Fibroblast of upper back skin (primary cell): ENCODE measurements around the gene WWOX.
"Not testable (repeated sequence)": the region's sequence is repeated elsewhere in the genome, so short reads cannot be mapped to it uniquely, and the experiment has no call there.

Source experiments
- DNase-seq: peaks from one replicate; pipeline ENCODE4 v3.0.0-alpha.2; 2013

The WWOX gene

GRCh38 chr16:78506367-78507193, 407.1 kb downstream of the WWOX start:
- DNase-seq = no peak

- DNase-seq = no peak
These were observed 408.1 kb downstream of the WWOX start for GRCh38 chr16:78507576-78507975.

- no peak for DNase-seq
These were observed 410.5 kb downstream of the WWOX start for GRCh38 chr16:78509965-78510364.

GRCh38 chr16:78510496-78510895, 411.0 kb downstream of the WWOX start:
- no peak for DNase-seq

GRCh38 chr16:78513838-78514237, 414.4 kb downstream of the WWOX start:
- no peak for DNase-seq

- DNase-seq = not testable (repeated sequence)
These were observed 415.4 kb downstream of the WWOX start for GRCh38 chr16:78514888-78515287.

- no peak for DNase-seq
These were observed 416.0 kb downstream of the WWOX start for GRCh38 chr16:78515421-78515820.

GRCh38 chr16:78516006-78516736, 416.7 kb downstream of the WWOX start:
- no peak for DNase-seq

GRCh38 chr16:78519896-78520295, 420.4 kb downstream of the WWOX start:
- DNase-seq = no peak

- DNase-seq = no peak
These were observed 421.0 kb downstream of the WWOX start for GRCh38 chr16:78520470-78520869.

GRCh38 chr16:78522327-78522726, 422.9 kb downstream of the WWOX start:
- DNase-seq = no peak

- DNase-seq = no peak
These were observed 423.9 kb downstream of the WWOX start for GRCh38 chr16:78523212-78523985.

- DNase-seq = no peak
These were observed 424.7 kb downstream of the WWOX start for GRCh38 chr16:78524066-78524595.

- DNase-seq = no peak
These were observed 428.8 kb downstream of the WWOX start for GRCh38 chr16:78528265-78528664.

GRCh38 chr16:78529881-78530280, 430.4 kb downstream of the WWOX start:
- no peak for DNase-seq

- DNase-seq = no peak
These were observed 430.8 kb downstream of the WWOX start for GRCh38 chr16:78530283-78530682.

GRCh38 chr16:78535098-78535497, 435.6 kb downstream of the WWOX start:
- no peak for DNase-seq

- no peak for DNase-seq
These were observed 438.1 kb downstream of the WWOX start for GRCh38 chr16:78537511-78537910.

GRCh38 chr16:78538292-78538691, 438.8 kb downstream of the WWOX start:
- DNase-seq = no peak

- DNase-seq = no peak
These were observed 439.5 kb downstream of the WWOX start for GRCh38 chr16:78538919-78539318.

- DNase-seq = no peak
These were observed 443.0 kb downstream of the WWOX start for GRCh38 chr16:78542419-78542818.

GRCh38 chr16:78543023-78543422, 443.6 kb downstream of the WWOX start:
- DNase-seq = no peak

GRCh38 chr16:78549366-78549765, 449.9 kb downstream of the WWOX start:
- no peak for DNase-seq
